IMR-90 (cell line): ENCODE measurements around the gene SYCE3. TPM values are rescaled to one million over a fixed set of nuclear protein-coding genes. Genes with fewer than 3 reads are reported as not detected.

Experiments
- ATAC-seq: fragments of 200-7000 bp; cut with Tn5 transposase; 2 replicates; pipeline ENCODE4 v1.9.1; 2020; ENCODE audit warnings: low read depth, mild to moderate bottlenecking, moderate library complexity
- BruUV-seq: library from RNA; stranded (reverse); fragments of 400-500 nt; replicated peaks from 2 replicates; lab custom pipeline; 2021; lab: Mats Ljungman, UMichigan
- CTCF ChIA-PET: fragments of 300-600 bp; formaldehyde crosslinking; extraction: SDS; loops from one replicate; lab custom pipeline; 2021; ENCODE audit warnings: antibody characterized with exemption; lab: Yijun Ruan, JAX
- POLR2A ChIA-PET: fragments of 300-600 bp; sonication (Branson Sonifier 250); formaldehyde crosslinking; loops from one replicate; lab custom pipeline; 2022; ENCODE audit warnings: antibody characterized with exemption; ENCODE audit not compliant: unreplicated experiment; lab: Charles Lee
- DNase-seq: peaks from one replicate; pipeline ENCODE4 v3.0.0; 2013
- H2AFZ ChIP-seq: replicated peaks from 2 replicates; pipeline ENCODE3; 2013; ENCODE audit warnings: low read length, mild to moderate bottlenecking; ENCODE audit not compliant: poor library complexity
- H2AK5ac ChIP-seq: 2 replicates; pipeline ENCODE4 v1.6.1; 2013; ENCODE audit warnings: low read depth, low read length, inconsistent platforms
- H2AK9ac ChIP-seq: replicated peaks from 2 replicates; pipeline ENCODE3; 2013; ENCODE audit warnings: mild to moderate bottlenecking, low read depth, low read length, moderate library complexity; ENCODE audit not compliant: poor library complexity
- H2BK120ac ChIP-seq: 2 replicates; pipeline ENCODE4 v1.6.1; 2013; ENCODE audit warnings: low read depth, low read length, inconsistent platforms
- H2BK15ac ChIP-seq: 3 replicates; pipeline ENCODE4 v1.6.1; 2013; ENCODE audit warnings: low read depth, low read length, inconsistent platforms
- H2BK20ac ChIP-seq: 2 replicates; pipeline ENCODE4 v1.6.1; 2013; ENCODE audit warnings: low read depth, mild to moderate bottlenecking, inconsistent platforms, low read length, moderate library complexity
- H2BK5ac ChIP-seq: 2 replicates; pipeline ENCODE4 v1.6.1; 2013; ENCODE audit warnings: mild to moderate bottlenecking, low read depth, low read length, inconsistent platforms; ENCODE audit not compliant: poor library complexity, severe bottlenecking
- H3K14ac ChIP-seq: replicated peaks from 2 replicates; pipeline ENCODE4 v1.6.1; 2013; ENCODE audit warnings: low read depth, low read length, inconsistent platforms
- H3K18ac ChIP-seq: 2 replicates; pipeline ENCODE4 v1.6.1; 2013; ENCODE audit warnings: low read depth, low read length, control low read depth
- H3K23ac ChIP-seq: 2 replicates; pipeline ENCODE4 v1.6.1; 2013; ENCODE audit warnings: low read depth, low read length, inconsistent platforms
- H3K27ac ChIP-seq: 2 replicates; pipeline ENCODE4 v1.5.1; 2013; ENCODE audit warnings: mild to moderate bottlenecking, control low read depth, low read length; ENCODE audit not compliant: insufficient read depth
- H3K27me3 ChIP-seq: 2 replicates; pipeline ENCODE4 v1.6.1; 2013; ENCODE audit warnings: low read length; ENCODE audit not compliant: control insufficient read depth, insufficient read depth
- H3K36me3 ChIP-seq: 2 replicates; pipeline ENCODE4 v1.6.1; 2013; ENCODE audit warnings: low read length, mixed read lengths; ENCODE audit not compliant: control insufficient read depth, insufficient read depth
- H3K4ac ChIP-seq: 2 replicates; pipeline ENCODE4 v1.6.1; 2013; ENCODE audit warnings: low read depth, low read length, inconsistent platforms
- H3K4me1 ChIP-seq: 2 replicates; pipeline ENCODE4 v1.6.1; 2013; ENCODE audit warnings: low read length, mixed read lengths; ENCODE audit not compliant: control insufficient read depth, insufficient read depth
- H3K4me2 ChIP-seq: 2 replicates; pipeline ENCODE4 v1.6.1; 2013; ENCODE audit warnings: low read depth, mild to moderate bottlenecking, control low read depth, low read length, moderate library complexity
- H3K4me3 ChIP-seq: 2 replicates; pipeline ENCODE4 v1.5.1; 2013; ENCODE audit warnings: low read depth, mild to moderate bottlenecking, control low read depth, low read length, moderate library complexity; ENCODE audit not compliant: insufficient read depth
- H3K56ac ChIP-seq: 2 replicates; pipeline ENCODE4 v1.6.1; 2013; ENCODE audit warnings: low read length, inconsistent platforms; ENCODE audit not compliant: insufficient read depth; ENCODE audit errors: extremely low read depth
- H3K79me1 ChIP-seq, 2 experiments: 2 replicates each; pipeline ENCODE4 v1.6.1; 2013; ENCODE audit warnings: low read length in 2 of 2, inconsistent platforms in 1 of 2, low read depth in 1 of 2
- H3K9ac ChIP-seq: 2 replicates; pipeline ENCODE4 v1.6.1; 2013; ENCODE audit warnings: low read depth, low read length, control low read depth
- H3K9me1 ChIP-seq: 2 replicates; pipeline ENCODE4 v1.6.1; 2013; ENCODE audit warnings: low read length, inconsistent platforms; ENCODE audit not compliant: insufficient read depth
- H3K9me3 ChIP-seq: 2 replicates; pipeline ENCODE4 v1.6.1; 2013; ENCODE audit warnings: low read length; ENCODE audit not compliant: control insufficient read depth, insufficient read depth
- H4K20me1 ChIP-seq: 2 replicates; pipeline ENCODE4 v1.6.1; 2013; ENCODE audit warnings: low read length, inconsistent platforms; ENCODE audit not compliant: insufficient read depth
- H4K5ac ChIP-seq: 2 replicates; pipeline ENCODE4 v1.6.1; 2013; ENCODE audit warnings: mild to moderate bottlenecking, low read depth, low read length, control low read depth
- H4K8ac ChIP-seq, 2 experiments: 2 replicates each; pipeline ENCODE4 v1.6.1; 2013; ENCODE audit warnings: low read depth in 2 of 2, low read length in 2 of 2, control low read depth in 1 of 2, inconsistent platforms in 1 of 2
- H4K91ac ChIP-seq: 2 replicates; pipeline ENCODE4 v1.6.1; 2013; ENCODE audit warnings: low read depth, low read length, inconsistent platforms; ENCODE audit not compliant: insufficient read depth
- BHLHE40 ChIP-seq: fragments of 150-350 bp; IDR thresholded peaks from 2 replicates; pipeline ENCODE4 v1.6.1; 2016; ENCODE audit warnings: mild to moderate bottlenecking, low read depth, low read length
- CEBPB ChIP-seq: IDR thresholded peaks from 2 replicates; pipeline ENCODE4 v1.6.1; 2012; ENCODE audit warnings: low read depth, low read length, improper control_type of control experiment
- CHD1 ChIP-seq: IDR thresholded peaks from 2 replicates; pipeline ENCODE4 v1.6.1; 2012; ENCODE audit warnings: low read depth, low read length, improper control_type of control experiment
- CTCF ChIP-seq: conservative IDR thresholded peaks from 2 replicates; pipeline ENCODE4 v1.5.1; 2012; ENCODE audit warnings: mild to moderate bottlenecking, low read depth, low read length, improper control_type of control experiment
- ELK1 ChIP-seq: fragments of 150-350 bp; IDR thresholded peaks from 2 replicates; pipeline ENCODE4 v1.6.1; 2016; ENCODE audit warnings: low read depth, mild to moderate bottlenecking, low read length, moderate library complexity, borderline replicate concordance
- FOS ChIP-seq: fragments of 150-350 bp; IDR thresholded peaks from 2 replicates; pipeline ENCODE4 v1.6.1; 2016; ENCODE audit warnings: low read depth, low read length
- MAFK ChIP-seq: IDR thresholded peaks from 2 replicates; pipeline ENCODE4 v1.6.1; 2012; ENCODE audit warnings: low read depth, low read length, improper control_type of control experiment
- MAZ ChIP-seq: IDR thresholded peaks from 2 replicates; pipeline ENCODE4 v1.6.1; 2012; ENCODE audit warnings: low read depth, mild to moderate bottlenecking, low read length, improper control_type of control experiment, moderate library complexity, borderline replicate concordance
- MXI1 ChIP-seq: IDR thresholded peaks from 2 replicates; pipeline ENCODE4 v1.6.1; 2012; ENCODE audit warnings: low read depth, mild to moderate bottlenecking, low read length, moderate library complexity, borderline replicate concordance
- NFE2L2 ChIP-seq: fragments of 150-350 bp; IDR thresholded peaks from 2 replicates; pipeline ENCODE4 v1.6.1; 2016; ENCODE audit warnings: low read depth, mild to moderate bottlenecking, low read length
- POLR2A ChIP-seq: IDR thresholded peaks from 2 replicates; pipeline ENCODE4 v1.6.1; 2012; ENCODE audit warnings: mild to moderate bottlenecking, low read depth, low read length
- RAD21 ChIP-seq: IDR thresholded peaks from 2 replicates; pipeline ENCODE4 v1.6.1; 2012; ENCODE audit warnings: low read length, improper control_type of control experiment
- RCOR1 ChIP-seq: IDR thresholded peaks from 2 replicates; pipeline ENCODE4 v1.6.1; 2012; ENCODE audit warnings: mild to moderate bottlenecking, low read length, improper control_type of control experiment; ENCODE audit not compliant: insufficient replicate concordance
- RFX5 ChIP-seq: IDR thresholded peaks from 2 replicates; pipeline ENCODE4 v1.8.0; 2012; ENCODE audit warnings: low read depth, mild to moderate bottlenecking, low read length, moderate library complexity
- SMC3 ChIP-seq: fragments of 150-350 bp; IDR thresholded peaks from 2 replicates; pipeline ENCODE4 v1.6.1; 2016; ENCODE audit warnings: low read depth, mild to moderate bottlenecking, antibody characterized with exemption, low read length, moderate library complexity
- WGBS, 2 experiments: methylation state at CpG; one replicate each; pipeline versions ENCODE4 v1.1.5 to v1.1.7; 2013; ENCODE audit warnings: missing lambda C conversion rate in 2 of 2; ENCODE audit not compliant: insufficient read length in 1 of 2; ENCODE audit errors: extremely low coverage in 2 of 2; 5-methylcytosine and 5-hydroxymethylcytosine counted together
- dilution Hi-C: fragments of 300-500 bp; cut with HindIII; formaldehyde crosslinking; loops from one replicate; pipeline ENCODE4 v1.14.3; 2018; ENCODE audit warnings: low sequenced_read_pairs; ENCODE audit not compliant: unreplicated experiment
- in situ Hi-C: fragments of 300-500 bp; cut with MboI; formaldehyde crosslinking; loops from 3 replicates; pipeline ENCODE4 v1.14.3; 2019; ENCODE audit warnings: low sequenced_read_pairs, inconsistent platforms, mixed read lengths
- intact Hi-C: fragments of 100-400 bp; cut with micrococcal nuclease; formaldehyde crosslinking; loops from 2 replicates; pipeline ENCODE4 v1.10.0; 2022
- polyA plus RNA-seq, 3 experiments: library from polyadenylated mRNA; depleted of rRNA; stranded (reverse); fragments of >200 nt; gene quantifications; 2 replicates each; pipeline ENCODE4 v1.2.3, GENCODE V29; 2012; ENCODE audit warnings: low replicate concordance in 1 of 3
- total RNA-seq: library from RNA; depleted of rRNA; stranded (reverse); fragments of >200 nt; gene quantifications from 2 replicates; pipeline ENCODE4 v1.2.3, GENCODE V29; 2012
- TF ChIP-seq, protein P1 (sequence below): fragments of 150-350 bp; IDR thresholded peaks from 2 replicates; pipeline ENCODE4 v1.6.1; 2017; ENCODE audit warnings: mild to moderate bottlenecking, antibody characterized with exemption, low read length, low read depth

SYCE3 gene
- total and polyA plus RNA-seq, 2 of the 4 experiments (the other 2 are of a cell fraction) = not detected

- CTCF ChIA-PET = no interaction called here
These were observed 40.4 kb downstream of the SYCE3 start for GRCh38 chr22:50522208-50522805.

More at GRCh38 chr22:50522208-50522805, 40.4 kb downstream of the SYCE3 start:
- in situ Hi-C loops (no loop called here), dilution Hi-C loops (no loop called here), intact Hi-C loops (no loop called here)
- POLR2A ChIA-PET = interaction anchor here (1.0 kb wide), 1 partner anchor 8 kb away, joined by 3 read pairs; no protein-coding TSS in a partner anchor
- no peak overlapping the region for H4K5ac ChIP-seq
- no peak overlapping the region for H3K4ac ChIP-seq
- no peak overlapping the region for H3K14ac ChIP-seq
- no peak overlapping the region for H2BK20ac ChIP-seq
- no peak overlapping the region for H3K56ac ChIP-seq
- no TSS peak for BruUV-seq
- 100% methylated on average over 1 of the region's 15 CpGs; no CpG with 5 or more reads in 1 of the 2 experiments for WGBS, 2 experiments
- ATAC-seq = no peak
- H4K20me1 ChIP-seq = peaks cover 19% of the 10 kb centered on the region
- no peak overlapping the region for H3K18ac ChIP-seq
- peaks cover 12% of the 10 kb centered on the region for H3K4me1 ChIP-seq
- DNase-seq = no peak
- H3K23ac ChIP-seq = no peak overlapping the region
- no peak overlapping the region for H4K91ac ChIP-seq
- H3K27me3 ChIP-seq = no peaks in the 10 kb centered on the region
- H2AK5ac ChIP-seq = no peak overlapping the region
- no peak overlapping the region for H4K8ac ChIP-seq
- no peaks in the 10 kb centered on the region for H3K9me3 ChIP-seq
- no peak overlapping the region for H2BK120ac ChIP-seq
- H3K4me3 ChIP-seq = no peak overlapping the region
- peaks cover 43% of the 10 kb centered on the region for H3K36me3 ChIP-seq
- H3K9ac ChIP-seq = no peak overlapping the region
- peaks cover 10% of the 10 kb centered on the region for H3K9me1 ChIP-seq
- H3K4me2 ChIP-seq = no peak overlapping the region
- peak overlapping the region; percentile 55 for H2AK9ac ChIP-seq
- H2AFZ ChIP-seq = no peak overlapping the region
- H3K79me1 ChIP-seq = peaks cover 8 to 42% of the 10 kb centered on the region in 2 experiments
- no peak overlapping the region for H2BK5ac ChIP-seq
- TF ChIP-seq MXI1 = no peak
- TF ChIP-seq CHD1 = no peak
- TF ChIP-seq CTCF = no peak
- TF ChIP-seq POLR2A = no peak
- no peak for TF ChIP-seq CEBPB
- TF ChIP-seq BHLHE40 = no peak
- TF ChIP-seq ELK1 = no peak
- TF ChIP-seq RCOR1 = no peak
- TF ChIP-seq, protein P1, sequence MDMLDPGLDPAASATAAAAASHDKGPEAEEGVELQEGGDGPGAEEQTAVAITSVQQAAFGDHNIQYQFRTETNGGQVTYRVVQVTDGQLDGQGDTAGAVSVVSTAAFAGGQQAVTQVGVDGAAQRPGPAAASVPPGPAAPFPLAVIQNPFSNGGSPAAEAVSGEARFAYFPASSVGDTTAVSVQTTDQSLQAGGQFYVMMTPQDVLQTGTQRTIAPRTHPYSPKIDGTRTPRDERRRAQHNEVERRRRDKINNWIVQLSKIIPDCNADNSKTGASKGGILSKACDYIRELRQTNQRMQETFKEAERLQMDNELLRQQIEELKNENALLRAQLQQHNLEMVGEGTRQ = no peak
- no peak for TF ChIP-seq SMC3
- TF ChIP-seq RAD21 = no peak
- no peak for TF ChIP-seq MAFK
- TF ChIP-seq MAZ = no peak
- TF ChIP-seq NFE2L2 = no peak
- TF ChIP-seq FOS = no peak
- no peak for TF ChIP-seq RFX5
- H2BK15ac ChIP-seq = no peak overlapping the region
- no peak overlapping the region for H3K27ac ChIP-seq
